PFSK-1 (cell line): Measurements from ENCODE around the gene ACO1.

Experiments
- FOXP2 ChIP-seq: optimal IDR thresholded peaks from 2 replicates; pipeline ENCODE3; 2011; ENCODE audit warnings: borderline replicate concordance, control low read depth, inconsistent platforms; ENCODE audit not compliant: insufficient read depth; ENCODE audit errors: extremely low read length, extremely low read depth
- POLR2AphosphoS5 ChIP-seq: IDR thresholded peaks from 2 replicates; pipeline ENCODE4 v1.6.1; 2012; ENCODE audit warnings: low read depth, mild to moderate bottlenecking, control low read depth, low read length, moderate library complexity
- SIN3A ChIP-seq: IDR thresholded peaks from 2 replicates; pipeline ENCODE4 v1.6.1; 2012; ENCODE audit warnings: mild to moderate bottlenecking, low read length, moderate library complexity, borderline replicate concordance; ENCODE audit not compliant: insufficient read depth
- TAF1 ChIP-seq: IDR thresholded peaks from 2 replicates; pipeline ENCODE4 v1.6.1; 2012; ENCODE audit warnings: low read length, control low read depth, borderline replicate concordance; ENCODE audit not compliant: insufficient read depth
- TF ChIP-seq, protein P1 (sequence below), 2 experiments: IDR thresholded peaks; 2 replicates each; pipeline versions ENCODE4 v1.6.1 to v1.8.0; 2011 to 2012; ENCODE audit warnings: low read depth in 2 of 2, low read length in 2 of 2, control low read depth in 1 of 2, inconsistent platforms in 1 of 2, mild to moderate bottlenecking in 1 of 2, moderate library complexity in 1 of 2; ENCODE audit not compliant: insufficient read depth in 1 of 2

Gene ACO1

GRCh38 chr9:32398207-32398606 lies 13.8 kb downstream of the ACO1 start:
- TF ChIP-seq POLR2AphosphoS5: no peak
- no peak for TF ChIP-seq FOXP2
- no peak for TF ChIP-seq TAF1
- TF ChIP-seq, protein P1, sequence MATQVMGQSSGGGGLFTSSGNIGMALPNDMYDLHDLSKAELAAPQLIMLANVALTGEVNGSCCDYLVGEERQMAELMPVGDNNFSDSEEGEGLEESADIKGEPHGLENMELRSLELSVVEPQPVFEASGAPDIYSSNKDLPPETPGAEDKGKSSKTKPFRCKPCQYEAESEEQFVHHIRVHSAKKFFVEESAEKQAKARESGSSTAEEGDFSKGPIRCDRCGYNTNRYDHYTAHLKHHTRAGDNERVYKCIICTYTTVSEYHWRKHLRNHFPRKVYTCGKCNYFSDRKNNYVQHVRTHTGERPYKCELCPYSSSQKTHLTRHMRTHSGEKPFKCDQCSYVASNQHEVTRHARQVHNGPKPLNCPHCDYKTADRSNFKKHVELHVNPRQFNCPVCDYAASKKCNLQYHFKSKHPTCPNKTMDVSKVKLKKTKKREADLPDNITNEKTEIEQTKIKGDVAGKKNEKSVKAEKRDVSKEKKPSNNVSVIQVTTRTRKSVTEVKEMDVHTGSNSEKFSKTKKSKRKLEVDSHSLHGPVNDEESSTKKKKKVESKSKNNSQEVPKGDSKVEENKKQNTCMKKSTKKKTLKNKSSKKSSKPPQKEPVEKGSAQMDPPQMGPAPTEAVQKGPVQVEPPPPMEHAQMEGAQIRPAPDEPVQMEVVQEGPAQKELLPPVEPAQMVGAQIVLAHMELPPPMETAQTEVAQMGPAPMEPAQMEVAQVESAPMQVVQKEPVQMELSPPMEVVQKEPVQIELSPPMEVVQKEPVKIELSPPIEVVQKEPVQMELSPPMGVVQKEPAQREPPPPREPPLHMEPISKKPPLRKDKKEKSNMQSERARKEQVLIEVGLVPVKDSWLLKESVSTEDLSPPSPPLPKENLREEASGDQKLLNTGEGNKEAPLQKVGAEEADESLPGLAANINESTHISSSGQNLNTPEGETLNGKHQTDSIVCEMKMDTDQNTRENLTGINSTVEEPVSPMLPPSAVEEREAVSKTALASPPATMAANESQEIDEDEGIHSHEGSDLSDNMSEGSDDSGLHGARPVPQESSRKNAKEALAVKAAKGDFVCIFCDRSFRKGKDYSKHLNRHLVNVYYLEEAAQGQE (IDR thresholded peaks at IDR 0.05; ENCODE audit: insufficient read depth in 1 of 2, low read depth in 2 of 2, low read length in 2 of 2): no peak
- TF ChIP-seq SIN3A: no peak

DNA sequence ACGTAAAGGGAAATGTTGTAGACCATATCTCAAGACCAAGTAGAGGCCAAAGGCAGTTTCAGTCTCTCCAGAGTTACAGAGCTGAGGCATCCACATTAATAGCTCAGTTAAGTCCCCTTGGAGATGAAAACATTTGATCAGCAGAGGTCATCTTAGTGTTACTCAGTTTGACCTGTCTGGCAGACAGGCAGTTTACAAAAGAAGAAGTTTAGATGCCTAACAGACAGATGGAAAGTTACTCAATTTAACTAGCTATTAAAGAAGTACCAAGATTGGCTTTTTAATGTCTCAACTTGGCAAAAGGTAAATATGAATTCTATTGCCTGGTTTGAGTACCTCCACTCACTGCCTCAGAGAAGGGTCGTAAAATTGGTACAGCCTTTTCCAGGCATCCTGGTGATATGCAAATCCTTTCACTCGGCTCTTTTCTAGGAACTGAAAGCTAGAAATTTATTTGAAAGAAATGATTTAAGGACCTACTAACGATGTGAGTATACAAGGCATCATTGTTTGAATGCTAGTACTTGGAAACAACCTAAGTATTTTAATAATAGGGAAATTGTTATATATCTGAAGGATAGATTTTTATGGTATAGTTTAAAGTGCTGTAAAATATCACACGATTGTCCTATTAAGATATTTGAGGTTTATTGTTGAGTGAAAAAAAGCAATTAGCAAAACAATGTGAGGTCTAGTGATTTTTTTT lies 14.8 kb downstream of the ACO1 start:
- TF ChIP-seq, protein P1 (IDR thresholded peaks at IDR 0.05; ENCODE audit: insufficient read depth in 1 of 2, low read depth in 2 of 2, low read length in 2 of 2): no peak
- no peak for TF ChIP-seq SIN3A
- no peak for TF ChIP-seq FOXP2
- TF ChIP-seq TAF1: no peak
- TF ChIP-seq POLR2AphosphoS5: no peak

DNA sequence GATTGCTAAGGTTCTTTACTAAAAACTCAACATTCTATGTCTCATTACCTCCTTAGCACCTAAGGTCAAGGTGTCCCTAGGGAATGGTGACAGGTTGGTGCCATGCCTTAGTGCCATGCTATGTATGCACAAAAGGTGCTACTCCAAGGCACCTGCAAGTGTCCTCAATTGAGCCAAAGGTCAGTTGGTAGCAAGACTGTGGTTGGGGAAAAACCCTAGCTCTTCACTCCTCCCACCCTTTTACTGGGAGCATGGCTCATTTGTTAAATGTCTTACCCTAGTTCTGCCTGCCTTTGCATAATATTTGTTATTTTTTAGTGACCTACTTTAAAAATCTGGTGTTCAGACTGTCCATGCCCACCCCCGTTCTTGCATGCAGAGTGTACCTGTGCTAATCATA lies 17.0 kb downstream of the ACO1 start:
- TF ChIP-seq SIN3A: no peak
- TF ChIP-seq, protein P1 (IDR thresholded peaks at IDR 0.05; ENCODE audit: insufficient read depth in 1 of 2, low read depth in 2 of 2, low read length in 2 of 2): no peak

- TF ChIP-seq, protein P1 (IDR thresholded peaks at IDR 0.05; ENCODE audit: insufficient read depth in 1 of 2, low read depth in 2 of 2, low read length in 2 of 2): no peak
- TF ChIP-seq SIN3A: no peak
- TF ChIP-seq FOXP2: no peak
- no peak for TF ChIP-seq POLR2AphosphoS5
- TF ChIP-seq TAF1: no peak
Observed at GRCh38 chr9:32403567-32404260, 19.3 kb downstream of the ACO1 start.

DNA sequence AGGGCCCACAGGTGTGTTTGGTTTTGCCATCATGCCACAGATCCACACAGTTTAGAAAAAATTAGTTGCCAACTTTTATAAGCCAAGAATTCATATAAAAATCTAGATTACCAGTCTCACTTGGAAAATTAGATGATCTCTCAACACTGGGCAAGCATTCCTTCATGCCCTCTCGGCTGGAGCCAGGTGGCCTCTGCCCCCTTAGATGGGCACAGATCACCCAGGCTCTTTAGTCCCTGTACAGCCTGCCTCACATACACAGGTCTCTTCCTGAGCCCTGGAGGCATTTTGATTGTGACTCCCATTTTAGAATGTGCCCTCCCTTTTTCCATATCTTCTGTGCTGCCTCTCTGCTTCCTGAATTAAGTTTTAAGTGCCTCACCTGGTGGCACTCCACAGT lies 20.0 kb downstream of the ACO1 start:
- no peak for TF ChIP-seq SIN3A
- TF ChIP-seq TAF1: no peak
- no peak for TF ChIP-seq POLR2AphosphoS5
- TF ChIP-seq FOXP2: no peak
- TF ChIP-seq, protein P1 (IDR thresholded peaks at IDR 0.05; ENCODE audit: insufficient read depth in 1 of 2, low read depth in 2 of 2, low read length in 2 of 2): no peak
